K562 (cell line): ENCODE data around the gene KCNK1. TPM values are rescaled to one million over a fixed set of nuclear protein-coding genes. Genes with fewer than 3 reads are reported as not detected.
"Not testable (repeated sequence)": the region's sequence is repeated elsewhere in the genome, so short reads cannot be mapped to it uniquely, and the experiment has no call there.

Experiments used
- ATAC-seq: fragments of 200-7000 bp; cut with Tn5 transposase; 3 replicates; pipeline ENCODE4 v1.9.1; 2020; ENCODE audit warnings: moderate library complexity
- BruUV-seq: library from RNA; stranded (reverse); fragments of 400-500 nt; replicated peaks from 2 replicates; lab custom pipeline; 2021; lab: Mats Ljungman, UMichigan
- CTCF ChIA-PET: fragments of 300-600 bp; formaldehyde crosslinking; extraction: SDS; loops from one replicate; lab custom pipeline; 2021; ENCODE audit warnings: low intra/inter-chr PET ratio; lab: Yijun Ruan, JAX
- POLR2A ChIA-PET: fragments of 300-600, 350-650 bp; sonication (Branson Sonifier 250); formaldehyde crosslinking; extraction: SDS; loops from one replicate; lab custom pipeline; 2021; ENCODE audit warnings: antibody characterized with exemption, inconsistent platforms; lab: Yijun Ruan, JAX
- DNase-seq, 4 experiments: peaks; one replicate each; pipeline versions ENCODE4 v3.0.0 to v3.0.0-alpha.2; 2011 to 2018; ENCODE audit warnings: low spot score in 3 of 4, mixed read lengths in 3 of 4; ENCODE audit errors: extremely low read depth in 1 of 4
- FAIRE-seq: peaks from 2 replicates; lab custom pipeline; 2011; peaks lifted over from hg19 to GRCh38; lab: Jason Lieb, UNC
- H2AFZ ChIP-seq: 2 replicates; pipeline ENCODE4 v1.6.0; 2011; ENCODE audit warnings: low read depth, low read length, control low read depth, inconsistent platforms
- H3K27ac ChIP-seq: fragments of 200-600 bp; 3 replicates; pipeline ENCODE4 v1.8.0; 2011; ENCODE audit warnings: low read depth, mild to moderate bottlenecking, control low read depth, inconsistent platforms, low read length, moderate library complexity, mixed read lengths; ENCODE audit errors: extremely low read depth
- H3K27me3 ChIP-seq, 2 experiments: fragments of 300-600 bp in 1 of 2; 2 replicates in 1 of 2; 3 replicates in 1 of 2; pipeline versions ENCODE4 v1.6.0 to v1.8.0; 2011; ENCODE audit warnings: inconsistent platforms in 2 of 2, low read length in 2 of 2, mild to moderate bottlenecking in 1 of 2, mixed read lengths in 1 of 2, moderate library complexity in 1 of 2; ENCODE audit not compliant: control insufficient read depth in 2 of 2, insufficient read depth in 2 of 2
- H3K36me3 ChIP-seq: fragments of 300-600 bp; 3 replicates; pipeline ENCODE4 v1.8.0; 2011; ENCODE audit warnings: mild to moderate bottlenecking, low read length, inconsistent platforms; ENCODE audit not compliant: control insufficient read depth, insufficient read depth
- H3K4me1 ChIP-seq, 2 experiments: fragments of 200-600 bp in 1 of 2; replicated peaks in 1 of 2; 2 replicates in 1 of 2; 3 replicates in 1 of 2; pipeline versions ENCODE4 v1.5.1 to v1.8.0; 2011; ENCODE audit warnings: inconsistent platforms in 2 of 2, low read length in 2 of 2, mild to moderate bottlenecking in 1 of 2, mixed read lengths in 1 of 2, moderate library complexity in 1 of 2; ENCODE audit not compliant: control insufficient read depth in 2 of 2, insufficient read depth in 2 of 2
- H3K4me2 ChIP-seq: 2 replicates; pipeline ENCODE4 v1.6.1; 2011; ENCODE audit warnings: low read length, control low read depth, inconsistent platforms, mixed read lengths; ENCODE audit not compliant: insufficient read depth
- H3K4me3 ChIP-seq: fragments of 200-600 bp; sonication (generic), shearing (Covaris generic); 2 replicates; pipeline ENCODE4 v1.5.1; 2016; ENCODE audit warnings: control low read depth, inconsistent platforms
- H3K79me2 ChIP-seq: fragments of 200-600 bp; 3 replicates; pipeline ENCODE4 v1.8.0; 2011; ENCODE audit warnings: low read length, inconsistent platforms; ENCODE audit not compliant: control insufficient read depth, insufficient read depth
- H3K9ac ChIP-seq, 2 experiments: 2 replicates each; pipeline versions ENCODE4 v1.6.0 to v1.6.1; 2011; ENCODE audit warnings: low read depth in 2 of 2, low read length in 2 of 2, control low read depth in 1 of 2, inconsistent platforms in 1 of 2, mild to moderate bottlenecking in 1 of 2, mixed read lengths in 1 of 2; ENCODE audit not compliant: insufficient read depth in 1 of 2
- H3K9me1 ChIP-seq: one replicate; pipeline ENCODE4 v1.6.0; 2011; ENCODE audit warnings: inconsistent platforms, mild to moderate bottlenecking, low read length, moderate library complexity; ENCODE audit not compliant: control insufficient read depth, insufficient read depth
- H3K9me3 ChIP-seq: replicated peaks from 2 replicates; pipeline ENCODE4 v1.5.1; 2011; ENCODE audit warnings: low read depth, low read length, inconsistent platforms; ENCODE audit not compliant: control insufficient read depth, insufficient read depth
- H4K20me1 ChIP-seq: replicated peaks from 2 replicates; pipeline ENCODE4 v1.6.1; 2011; ENCODE audit warnings: low read length, inconsistent platforms, mixed read lengths; ENCODE audit not compliant: control insufficient read depth, insufficient read depth
- ARID1B ChIP-seq: fragments of 450-650 bp; IDR thresholded peaks from 2 replicates; pipeline ENCODE4 v1.6.1; 2016; ENCODE audit warnings: antibody characterized with exemption, mild to moderate bottlenecking, inconsistent platforms
- CBFA2T2 ChIP-seq: fragments of 450-650 bp; conservative IDR thresholded peaks from 2 replicates; pipeline ENCODE4 v1.6.1; 2017; ENCODE audit warnings: mild to moderate bottlenecking
- CBFA2T3 ChIP-seq: fragments of 450-650 bp; IDR thresholded peaks from 2 replicates; pipeline ENCODE4 v1.6.1; 2017
- DPF2 ChIP-seq: fragments of 450-650 bp; IDR thresholded peaks from 2 replicates; pipeline ENCODE4 v1.6.1; 2016
- FOSL1 ChIP-seq: fragments of 200-800 bp; sonication (Bioruptor generic); conservative IDR thresholded peaks from 2 replicates; pipeline ENCODE4 v1.6.1; 2016; ENCODE audit warnings: missing genetic modification characterization, missing compliant biosample characterization
- FOXK2 ChIP-seq, 2 experiments: fragments of 450-650 bp; IDR thresholded peaks in 1 of 2; conservative IDR thresholded peaks in 1 of 2; 2 replicates each; pipeline ENCODE4 v1.6.1; 2016; ENCODE audit warnings: low read depth in 2 of 2, mild to moderate bottlenecking in 1 of 2
- NCOR1 ChIP-seq: fragments of 450-650 bp; IDR thresholded peaks from 2 replicates; pipeline ENCODE4 v1.6.1; 2016; ENCODE audit warnings: mild to moderate bottlenecking, moderate library complexity
- NRF1 ChIP-seq, 2 experiments: fragments of 450-650 bp; IDR thresholded peaks in 1 of 2; conservative IDR thresholded peaks in 1 of 2; 2 replicates each; pipeline ENCODE4 v1.6.1; 2014; ENCODE audit warnings: mild to moderate bottlenecking in 2 of 2
- SMARCA4 ChIP-seq: fragments of 450-650 bp; IDR thresholded peaks from 2 replicates; pipeline ENCODE4 v1.6.1; 2016
- SMARCE1 ChIP-seq: fragments of 450-650 bp; IDR thresholded peaks from 2 replicates; pipeline ENCODE4 v1.7.1; 2016; ENCODE audit warnings: mild to moderate bottlenecking
- SOX6 ChIP-seq: fragments of 450-650 bp; IDR thresholded peaks from 2 replicates; pipeline ENCODE4 v1.6.1; 2014; ENCODE audit warnings: mild to moderate bottlenecking
- TAL1 ChIP-seq: fragments of 450-650 bp; IDR thresholded peaks from 2 replicates; pipeline ENCODE4 v1.6.1; 2016; ENCODE audit warnings: mild to moderate bottlenecking
- TCF3 ChIP-seq: sonication (generic); formaldehyde crosslinking; IDR thresholded peaks from 2 replicates; pipeline ENCODE4 v1.4.0; 2020; ENCODE audit warnings: mild to moderate bottlenecking, missing genetic modification reagents
- TEAD4 ChIP-seq, 2 experiments: sonication (generic) in 1 of 2; formaldehyde crosslinking in 1 of 2; IDR thresholded peaks; 2 replicates each; pipeline versions ENCODE4 v1.6.1 to v1.8.0; 2012 to 2022; ENCODE audit warnings: borderline replicate concordance in 1 of 2, inconsistent platforms in 1 of 2, low read length in 1 of 2, mild to moderate bottlenecking in 1 of 2, missing genetic modification reagents in 1 of 2
- WGBS: fragments of 100-300 bp; shearing (Covaris generic); methylation state at CpG from one replicate; pipeline ENCODE4 v1.1.6; 2016; ENCODE audit warnings: low coverage, mixed read lengths; ENCODE audit not compliant: insufficient coverage; ENCODE audit errors: missing lambda C conversion rate; 5-methylcytosine and 5-hydroxymethylcytosine counted together
- in situ Hi-C: fragments of 300-500 bp; cut with MboI; formaldehyde crosslinking; loops from 4 replicates; pipeline ENCODE4 v1.15.0; 2018; ENCODE audit warnings: inconsistent platforms, mixed read lengths
- intact Hi-C: fragments of 100-400 bp; cut with micrococcal nuclease; formaldehyde crosslinking; loops from 2 replicates; pipeline ENCODE4 v1.14.2; 2022
- polyA plus RNA-seq, 8 experiments: library from polyadenylated mRNA; depleted of rRNA in 4 of 8; stranded (reverse) in 5 of 8; unstranded in 3 of 8; fragments of >200 nt; fragmentation: Nextera tagmentation in 2 of 8; fragmentation: Illumina TruSeq in 1 of 8; extraction: Ambion mirVana in 2 of 8; extraction: Trizol in 1 of 8; gene quantifications; 2 replicates each; pipeline versions ENCODE4 v1.2.1 to v1.2.3, GENCODE V29; 2011 to 2014; ENCODE audit warnings: inconsistent platforms in 1 of 8, missing spikeins in 1 of 8
- total RNA-seq, 7 experiments: library from RNA; depleted of rRNA in 6 of 7; stranded (reverse); fragments of >200 nt in 6 of 7; fragmentation: Illumina TruSeq in 2 of 7; extraction: Trizol in 2 of 7; gene quantifications; 2 replicates each; pipeline versions ENCODE4 v1.2.1 to v1.2.3, GENCODE V29; 2011 to 2021; ENCODE audit warnings: low replicate concordance in 1 of 7
- TF ChIP-seq, protein P1 (sequence below): fragments of 200-800 bp; sonication (Bioruptor generic); IDR thresholded peaks from 2 replicates; pipeline ENCODE4 v1.6.1; 2017; ENCODE audit warnings: missing genetic modification characterization, missing compliant biosample characterization

KCNK1 gene
- total and polyA plus RNA-seq, 9 of the 15 experiments (the other 6 are each of a cell fraction or from before 2014, with no cell fraction given), result 3.1 to 22.7 (median 6.0) TPM

DNA sequence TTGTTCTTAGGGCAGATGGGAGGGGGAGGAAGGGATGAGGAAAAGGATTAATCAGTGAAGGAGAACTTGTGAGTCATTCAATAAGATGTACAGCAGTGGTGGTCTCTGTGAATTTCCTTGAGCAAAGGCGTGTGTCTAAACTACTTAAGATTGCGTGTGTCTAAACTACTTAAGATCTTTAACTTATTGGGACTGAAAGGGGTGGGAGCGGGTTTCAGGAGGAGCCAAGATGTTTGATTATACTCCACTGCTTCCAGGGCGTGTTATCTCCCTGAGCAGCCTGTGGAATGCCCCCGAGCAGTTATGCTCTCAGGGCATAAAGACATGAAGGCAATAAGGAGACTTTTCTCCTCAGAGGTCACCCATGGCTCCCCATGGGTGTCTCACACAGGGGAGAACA lies 2.5 kb upstream of the KCNK1 start:
- H3K4me3 ChIP-seq; BruUV-seq; H3K9ac ChIP-seq; H4K20me1 ChIP-seq; H3K27ac ChIP-seq; H2AFZ ChIP-seq; H3K27me3 ChIP-seq; intact Hi-C loops; in situ Hi-C loops; H3K36me3 ChIP-seq; H3K9me1 ChIP-seq; ATAC-seq; H3K9me3 ChIP-seq; TF ChIP-seq TEAD4 (CRISPR knock-in tag; IDR thresholded peaks at IDR 0.05; ENCODE audit: borderline replicate concordance): not testable (repeated sequence)
- FAIRE-seq (peak; percentile 26), DNase-seq (peak in 1 of 4 experiments; percentile 56)
- Histone ChIP-seq H3K4me1 (peaks cover 32 to 35% of the 10 kb centered on the region in 2 experiments; a peak in 4 of 5 replicates), H3K79me2 (peaks cover 23% of the 10 kb centered on the region), H3K4me2 (peak overlapping the region; percentile 14; the same call in 1 of the 2 replicates)
- 3% methylated on average over 5 of the region's 5 CpGs for WGBS
- peak in 1 of 2 experiments; percentile 20; a peak in 1 of 4 replicates for TF ChIP-seq NRF1 (conservative IDR thresholded peaks at IDR 0.05 in 1 of 2, IDR thresholded peaks at IDR 0.05 in 1 of 2)
- TF ChIP-seq CBFA2T3, result peak; percentile 56
- TF ChIP-seq, protein P1, sequence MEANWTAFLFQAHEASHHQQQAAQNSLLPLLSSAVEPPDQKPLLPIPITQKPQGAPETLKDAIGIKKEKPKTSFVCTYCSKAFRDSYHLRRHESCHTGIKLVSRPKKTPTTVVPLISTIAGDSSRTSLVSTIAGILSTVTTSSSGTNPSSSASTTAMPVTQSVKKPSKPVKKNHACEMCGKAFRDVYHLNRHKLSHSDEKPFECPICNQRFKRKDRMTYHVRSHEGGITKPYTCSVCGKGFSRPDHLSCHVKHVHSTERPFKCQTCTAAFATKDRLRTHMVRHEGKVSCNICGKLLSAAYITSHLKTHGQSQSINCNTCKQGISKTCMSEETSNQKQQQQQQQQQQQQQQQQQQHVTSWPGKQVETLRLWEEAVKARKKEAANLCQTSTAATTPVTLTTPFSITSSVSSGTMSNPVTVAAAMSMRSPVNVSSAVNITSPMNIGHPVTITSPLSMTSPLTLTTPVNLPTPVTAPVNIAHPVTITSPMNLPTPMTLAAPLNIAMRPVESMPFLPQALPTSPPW (CRISPR knock-in tag), result peak; percentile 41; the same call in 1 of the 2 replicates
- peak; percentile 45 for TF ChIP-seq SMARCE1
- TF ChIP-seq DPF2, result peak; percentile 60; the same call in 1 of the 2 replicates
- 0 out of 2 replicates have a peak, but pooled peaks have one; percentile 20 for TF ChIP-seq NCOR1
- 0 out of 2 replicates have a peak, but pooled peaks have one; percentile 20 for TF ChIP-seq CBFA2T2
- 0 out of 2 replicates have a peak, but pooled peaks have one; percentile 32 for TF ChIP-seq TEAD4 (IDR thresholded peaks at IDR 0.05; ENCODE audit: low read length)
- TF ChIP-seq SOX6, result 0 out of 2 replicates have a peak, but pooled peaks have one; percentile 28
- peak; percentile 69 for TF ChIP-seq ARID1B
- TF ChIP-seq FOSL1, result 0 out of 2 replicates have a peak, but pooled peaks have one; percentile 33
- TF ChIP-seq FOXK2 (conservative IDR thresholded peaks at IDR 0.05 in 1 of 2, IDR thresholded peaks at IDR 0.05 in 1 of 2; ENCODE audit: low read depth in 2 of 2), result peak in 1 of 2 experiments; percentile 15; a peak in 1 of 4 replicates
- peak; percentile 28; the same call in 1 of the 2 replicates for TF ChIP-seq TAL1
- peak; percentile 50; the same call in 1 of the 2 replicates for TF ChIP-seq TCF3 (CRISPR knock-in tag)
- peak; percentile 58 for TF ChIP-seq SMARCA4
- ChIA-PET POLR2A (interaction anchor here (1.6 kb wide), 1 partner anchor 14 kb away, joined by 3 read pairs; no protein-coding TSS in a partner anchor), CTCF (interaction anchor here (0.7 kb wide), 1 partner anchor 356 kb away, joined by 3 read pairs; no protein-coding TSS in a partner anchor)
